Liver (tissue), 9 donors: Measurements from ENCODE around the gene PHC3. TPM values are rescaled to one million over a fixed set of nuclear protein-coding genes. Genes with fewer than 3 reads are reported as not detected.

Experiments
- DNase-seq: peaks from one replicate; pipeline ENCODE4 v3.0.0-alpha.2; 2017; ENCODE audit warnings: low spot score
- H3K27ac ChIP-seq, 2 donors: one replicate each; pipeline ENCODE4 v1.7.0; 2013; ENCODE audit warnings: inconsistent platforms in 2 of 2, low read length in 2 of 2, control low read depth in 1 of 2, low read depth in 1 of 2, mild to moderate bottlenecking in 1 of 2
- H3K27me3 ChIP-seq, 4 donors: one replicate each; pipeline versions ENCODE4 v1.6.1 to v1.7.0; 2013; ENCODE audit warnings: low read length in 3 of 4, inconsistent platforms in 1 of 4, mild to moderate bottlenecking in 1 of 4, moderate library complexity in 1 of 4; ENCODE audit not compliant: control insufficient read depth in 4 of 4, insufficient read depth in 4 of 4
- H3K36me3 ChIP-seq, 4 donors: one replicate each; pipeline versions ENCODE4 v1.6.1 to v1.7.0; 2013; ENCODE audit warnings: low read length in 3 of 4, mild to moderate bottlenecking in 3 of 4, low read depth in 1 of 4, moderate library complexity in 1 of 4; ENCODE audit not compliant: control insufficient read depth in 4 of 4, insufficient read depth in 3 of 4
- H3K4me1 ChIP-seq, 4 donors: one replicate each; pipeline versions ENCODE4 v1.6.1 to v1.7.0; 2013; ENCODE audit warnings: low read length in 3 of 4, mild to moderate bottlenecking in 3 of 4, moderate library complexity in 1 of 4; ENCODE audit not compliant: control insufficient read depth in 4 of 4, insufficient read depth in 4 of 4
- H3K4me3 ChIP-seq, 3 donors: one replicate each; pipeline versions ENCODE4 v1.6.1 to v1.7.0; 2013; ENCODE audit warnings: low read length in 3 of 3, control low read depth in 1 of 3, low read depth in 1 of 3, mild to moderate bottlenecking in 1 of 3
- H3K9ac ChIP-seq, 2 donors: one replicate each; pipeline ENCODE4 v1.7.0; 2013; ENCODE audit warnings: low read length in 2 of 2, mild to moderate bottlenecking in 2 of 2, moderate library complexity in 2 of 2, control low read depth in 1 of 2, low read depth in 1 of 2
- H3K9me3 ChIP-seq, 4 donors: one replicate each; pipeline versions ENCODE4 v1.6.1 to v1.7.0; 2013; ENCODE audit warnings: low read length in 3 of 4; ENCODE audit not compliant: control insufficient read depth in 4 of 4
- ATF3 ChIP-seq: IDR thresholded peaks from 2 replicates; pipeline ENCODE4 v1.6.1; 2016; ENCODE audit warnings: antibody characterized with exemption
- CTCF ChIP-seq: fragments of 150-350 bp; IDR thresholded peaks from 2 replicates; pipeline ENCODE4 v1.5.1; 2017; ENCODE audit warnings: improper control_type of control experiment, low read depth, low read length; ENCODE audit not compliant: missing input control
- EGR1 ChIP-seq, 2 donors: IDR thresholded peaks; 2 replicates each; pipeline ENCODE4 v1.6.1; 2016 to 2018; ENCODE audit warnings: antibody characterized with exemption in 2 of 2, low read depth in 2 of 2
- FOXA1 ChIP-seq: IDR thresholded peaks from 2 replicates; pipeline ENCODE4 v1.6.1; 2016; ENCODE audit warnings: antibody characterized with exemption
- FOXA2 ChIP-seq: IDR thresholded peaks from 2 replicates; pipeline ENCODE4 v1.6.1; 2016; ENCODE audit warnings: antibody characterized with exemption
- GABPA ChIP-seq, 2 donors: IDR thresholded peaks in 1 of 2; conservative IDR thresholded peaks in 1 of 2; 2 replicates each; pipeline ENCODE4 v1.6.1; 2016; ENCODE audit warnings: antibody characterized with exemption in 2 of 2, mild to moderate bottlenecking in 1 of 2, moderate library complexity in 1 of 2
- HNF4A ChIP-seq, 2 donors: conservative IDR thresholded peaks; 2 replicates each; pipeline ENCODE4 v1.6.1; 2016; ENCODE audit warnings: antibody characterized with exemption in 2 of 2, mild to moderate bottlenecking in 2 of 2
- HNF4G ChIP-seq: IDR thresholded peaks from 2 replicates; pipeline ENCODE4 v1.6.1; 2016; ENCODE audit warnings: antibody characterized with exemption
- JUND ChIP-seq, 2 donors: IDR thresholded peaks; 2 replicates each; pipeline ENCODE4 v1.6.1; 2016; ENCODE audit warnings: antibody characterized with exemption in 2 of 2
- MAX ChIP-seq: IDR thresholded peaks from 2 replicates; pipeline ENCODE4 v1.6.1; 2016; ENCODE audit warnings: antibody characterized with exemption
- NR2F2 ChIP-seq: IDR thresholded peaks from 2 replicates; pipeline ENCODE4 v1.6.1; 2016; ENCODE audit warnings: antibody characterized with exemption
- RAD21 ChIP-seq, 2 donors: IDR thresholded peaks; 2 replicates each; pipeline ENCODE4 v1.6.1; 2016; ENCODE audit warnings: antibody characterized with exemption in 2 of 2, mild to moderate bottlenecking in 2 of 2
- REST ChIP-seq: IDR thresholded peaks from 2 replicates; pipeline ENCODE4 v1.6.1; 2016; ENCODE audit warnings: antibody characterized with exemption, mild to moderate bottlenecking
- RXRA ChIP-seq, 2 donors: IDR thresholded peaks; 2 replicates each; pipeline ENCODE4 v1.6.1; 2017 to 2018; ENCODE audit warnings: antibody characterized with exemption in 2 of 2, mild to moderate bottlenecking in 1 of 2
- SP1 ChIP-seq: IDR thresholded peaks from 2 replicates; pipeline ENCODE4 v1.6.1; 2018; ENCODE audit warnings: antibody characterized with exemption, mild to moderate bottlenecking
- TAF1 ChIP-seq: conservative IDR thresholded peaks from 2 replicates; pipeline ENCODE4 v1.6.1; 2016; ENCODE audit warnings: antibody characterized with exemption, mild to moderate bottlenecking
- YY1 ChIP-seq: IDR thresholded peaks from 2 replicates; pipeline ENCODE4 v1.6.1; 2016; ENCODE audit warnings: antibody characterized with exemption, mild to moderate bottlenecking
- ZBTB33 ChIP-seq: IDR thresholded peaks from 2 replicates; pipeline ENCODE4 v1.6.1; 2016; ENCODE audit warnings: antibody characterized with exemption
- WGBS: extraction: QIAGEN DNeasy Blood & Tissue Kit; methylation state at CpG from one replicate; pipeline ENCODE4 v1.1.7; 2013; 5-methylcytosine and 5-hydroxymethylcytosine counted together
- polyA plus RNA-seq, 2 donors: library from polyadenylated mRNA; stranded (reverse) in 1 of 2; unstranded in 1 of 2; fragments of 200-250 nt in 1 of 2; fragments of >200 nt in 1 of 2; fragmentation: Nextera tagmentation in 1 of 2; extraction: Ambion mirVana in 1 of 2; gene quantifications; one replicate each; pipeline versions ENCODE4 v1.2.1 to v1.2.3, GENCODE V29; 2013 to 2015
- total RNA-seq, 2 donors: library from RNA; depleted of rRNA; stranded (reverse); fragments of >200 nt; gene quantifications; one replicate each; pipeline ENCODE4 v1.2.3, GENCODE V29; 2014
- donor health status: healthy.
- donor health status: healthy.
- donor health status: healthy.
- donor health status: healthy.
- donor health status: healthy.

PHC3 gene
- total and polyA plus RNA-seq, 4 donors: 3.9 to 44.7 (median 24.2) TPM

GRCh38 chr3:170149016-170149415, 32.5 kb downstream of the PHC3 start:
- DNase-seq: no peak
- H3K4me3 ChIP-seq: no peak overlapping the region
- 92% methylated on average over 5 of the region's 5 CpGs for WGBS
- no peak for TF ChIP-seq FOXA1
- TF ChIP-seq JUND (IDR thresholded peaks at IDR 0.05): no peak
- TF ChIP-seq GABPA (IDR thresholded peaks at IDR 0.05 in 1 of 2, conservative IDR thresholded peaks at IDR 0.05 in 1 of 2): no peak
- TF ChIP-seq NR2F2: no peak
- no peak for TF ChIP-seq YY1
- no peak for TF ChIP-seq EGR1 (IDR thresholded peaks at IDR 0.05; ENCODE audit: low read depth in 2 of 2)
- no peak for TF ChIP-seq FOXA2
- no peak for TF ChIP-seq SP1
- no peak for TF ChIP-seq MAX
- no peak for TF ChIP-seq RAD21 (IDR thresholded peaks at IDR 0.05)
- TF ChIP-seq ATF3: no peak
- TF ChIP-seq HNF4A (conservative IDR thresholded peaks at IDR 0.05): no peak
- TF ChIP-seq ZBTB33: no peak
- no peak for TF ChIP-seq RXRA (IDR thresholded peaks at IDR 0.05)
- TF ChIP-seq REST: no peak
- no peak for TF ChIP-seq TAF1
- no peak for TF ChIP-seq HNF4G
- TF ChIP-seq CTCF: no peak
- no peaks in the 10 kb centered on the region for H3K4me1 ChIP-seq
- H3K9me3 ChIP-seq: no peaks in the 10 kb centered on the region
- peaks cover 0 to 9% (median 7%) of the 10 kb centered on the region in 4 donors for H3K36me3 ChIP-seq
- no peaks in the 10 kb centered on the region for H3K27me3 ChIP-seq
- H3K27ac ChIP-seq: no peak overlapping the region
- H3K9ac ChIP-seq: no peak overlapping the region
